Transverse colon (tissue), 4 donors: Measurements from ENCODE around the gene LRP11. TPM values are rescaled to one million over a fixed set of nuclear protein-coding genes. Genes with fewer than 3 reads are reported as not detected.

Experiments
- DNase-seq: peaks from one replicate; pipeline ENCODE4 v3.0.0-alpha.2; 2019
- H3K27ac ChIP-seq, 4 donors: fragments of 200-600 bp; sonication (generic); 2 replicates each; pipeline ENCODE4 v1.5.1; 2016 to 2018; ENCODE audit warnings: inconsistent platforms in 4 of 4
- H3K27me3 ChIP-seq: fragments of 200-600 bp; sonication (generic); 2 replicates; pipeline ENCODE4 v1.5.1; 2017; ENCODE audit warnings: inconsistent platforms
- H3K36me3 ChIP-seq, 4 donors: fragments of 200-600 bp; sonication (generic); 2 replicates each; pipeline ENCODE4 v1.5.1; 2017 to 2019; ENCODE audit warnings: inconsistent platforms in 4 of 4
- H3K4me1 ChIP-seq, 4 donors: fragments of 200-600 bp; sonication (generic); 2 replicates each; pipeline ENCODE4 v1.5.1; 2017 to 2020; ENCODE audit warnings: inconsistent platforms in 4 of 4
- H3K4me3 ChIP-seq, 4 donors: fragments of 200-600 bp; sonication (generic); 1 replicate in 1 of 4; 2 replicates in 3 of 4; pipeline versions ENCODE4 v1.5.1 to v1.6.1; 2017 to 2019; ENCODE audit warnings: inconsistent platforms in 4 of 4
- H3K9me3 ChIP-seq, 2 donors: fragments of 200-600 bp; sonication (generic); 2 replicates each; pipeline ENCODE4 v1.5.1; 2017 to 2019; ENCODE audit warnings: inconsistent platforms in 2 of 2
- CTCF ChIP-seq, 5 experiments: fragments of 200-600 bp in 3 of 5; fragments of 450-650 bp in 2 of 5; sonication (generic) in 3 of 5; IDR thresholded peaks; 1 replicate in 2 of 5; 2 replicates in 3 of 5; pipeline ENCODE4 v1.5.1; 2016 to 2017; ENCODE audit warnings: antibody characterized with exemption in 5 of 5, inconsistent platforms in 3 of 5, mild to moderate bottlenecking in 2 of 5, moderate library complexity in 1 of 5
- EP300 ChIP-seq: sonication (generic); formaldehyde crosslinking; IDR thresholded peaks from one replicate; pipeline ENCODE4 v1.6.1; 2017; ENCODE audit warnings: antibody characterized with exemption, low read depth
- POLR2A ChIP-seq: fragments of 450-650 bp; IDR thresholded peaks from one replicate; pipeline ENCODE4 v1.6.1; 2016; ENCODE audit warnings: antibody characterized with exemption, mild to moderate bottlenecking, moderate library complexity
- POLR2AphosphoS5 ChIP-seq, 3 donors: sonication (generic); formaldehyde crosslinking; IDR thresholded peaks; one replicate each; pipeline ENCODE4 v1.6.1; 2016; ENCODE audit warnings: antibody characterized with exemption in 3 of 3
- WGBS, 2 donors: methylation state at CpG; one replicate each; pipeline ENCODE4 v1.1.5; 2018; ENCODE audit warnings: low coverage in 1 of 2; 5-methylcytosine and 5-hydroxymethylcytosine counted together
- in situ Hi-C, 4 donors: fragments of 200-750 bp; cut with MboI; loops; one replicate each; pipeline versions ENCODE4 v1.15.0 to v1.15.1; 2017; ENCODE audit warnings: low sequenced_read_pairs in 3 of 4, low pct_ligation_motif_present in 1 of 4, low pct_unique_long_range_greater_than_20kb in 1 of 4
- intact Hi-C: fragments of 100-400 bp; cut with DNase I; formaldehyde crosslinking; loops from one replicate; pipeline ENCODE4 v1.15.1; 2023; ENCODE audit warnings: low total_unique reads
- total RNA-seq, 4 donors: library from RNA; depleted of rRNA; stranded (reverse); fragments of >200 nt; gene quantifications; one replicate each; pipeline ENCODE4 v1.1.0, GENCODE V29; 2016

LRP11 gene
- total RNA-seq, 4 donors from 2014 or later = 2.2 to 50.5 (median 21.2) TPM

- TF ChIP-seq EP300 = no peak
- no peak for TF ChIP-seq POLR2A
- no peak for TF ChIP-seq POLR2AphosphoS5 (IDR thresholded peaks at IDR 0.05)
- TF ChIP-seq CTCF (IDR thresholded peaks at IDR 0.05) = no peak
- intact Hi-C loops = no loop called here
- in situ Hi-C loops = no loop called here
- no peak overlapping the region for H3K4me3 ChIP-seq
- H3K36me3 ChIP-seq = peaks cover 0 to 7% (median 0%) of the 10 kb centered on the region in 4 donors
- no peaks in the 10 kb centered on the region for H3K4me1 ChIP-seq
- no peak for DNase-seq
- H3K27ac ChIP-seq = no peak overlapping the region
- H3K9me3 ChIP-seq = no peaks in the 10 kb centered on the region
- WGBS, 2 donors = 89 to 100% methylated on average over 1 of the region's 1 CpG
- no peaks in the 10 kb centered on the region for H3K27me3 ChIP-seq
Measured at GRCh38 chr6:149821492-149821891, 42.7 kb downstream of the LRP11 start.

- Histone ChIP-seq H3K27me3 (no peaks in the 10 kb centered on the region), H3K9me3 (no peaks in the 10 kb centered on the region), H3K27ac (no peak overlapping the region), H3K4me3 (no peak overlapping the region), H3K4me1 (no peaks in the 10 kb centered on the region), H3K36me3 (no peaks in the 10 kb centered on the region)
- in situ Hi-C loops = no loop called here
- WGBS, 2 donors = 87 to 91% methylated on average over 7 of the region's 7 CpGs
- no peak for DNase-seq
- intact Hi-C loops = no loop called here
- no peak for TF ChIP-seq EP300
- TF ChIP-seq POLR2AphosphoS5 (IDR thresholded peaks at IDR 0.05) = no peak
- TF ChIP-seq CTCF (IDR thresholded peaks at IDR 0.05) = no peak
- no peak for TF ChIP-seq POLR2A
Measured at GRCh38 chr6:149820506-149820905, 43.7 kb downstream of the LRP11 start.

GRCh38 chr6:149815788-149816187, 48.4 kb downstream of the LRP11 start:
- Histone ChIP-seq H3K4me1 (no peaks in the 10 kb centered on the region), H3K4me3 (no peak overlapping the region), H3K36me3 (peaks cover 0 to 2% (median 0%) of the 10 kb centered on the region in 4 donors), H3K9me3 (no peaks in the 10 kb centered on the region), H3K27ac (no peak overlapping the region), H3K27me3 (no peaks in the 10 kb centered on the region)
- 87 to 93% methylated on average over 2 to 4 of the region's 4 CpGs for WGBS, 2 donors
- in situ Hi-C loops (no loop called here), intact Hi-C loops (no loop called here)
- TF ChIP-seq CTCF (IDR thresholded peaks at IDR 0.05) (no peak), POLR2AphosphoS5 (IDR thresholded peaks at IDR 0.05) (no peak), POLR2A (no peak), EP300 (no peak)
- DNase-seq = no peak

GRCh38 chr6:149813351-149813750, 50.8 kb downstream of the LRP11 start:
- WGBS, 2 donors = 90 to 97% methylated on average over 3 of the region's 3 CpGs
- no peaks in the 10 kb centered on the region for H3K27me3 ChIP-seq
- H3K4me1 ChIP-seq = no peaks in the 10 kb centered on the region
- TF ChIP-seq CTCF (IDR thresholded peaks at IDR 0.05) = no peak
- TF ChIP-seq POLR2A = no peak
- TF ChIP-seq EP300 = no peak
- H3K9me3 ChIP-seq = no peaks in the 10 kb centered on the region
- DNase-seq = no peak
- no peak overlapping the region for H3K27ac ChIP-seq
- intact Hi-C loops = no loop called here
- H3K4me3 ChIP-seq = no peak overlapping the region
- peaks cover 0 to 9% (median 0%) of the 10 kb centered on the region in 4 donors for H3K36me3 ChIP-seq
- in situ Hi-C loops = no loop called here
